HepG2 (cell line): ENCODE results near the gene PPM1M. TPM values are rescaled to one million over a fixed set of nuclear protein-coding genes. Genes with fewer than 3 reads are reported as not detected.

Experiments
- ATAC-seq: fragments of 200-7000 bp; cut with Tn5 transposase; 3 replicates; pipeline ENCODE4 v1.9.1; 2020; ENCODE audit warnings: mild to moderate bottlenecking, moderate library complexity
- BruUV-seq: library from RNA; stranded (reverse); fragments of 400-500 nt; replicated peaks from 2 replicates; lab custom pipeline; 2021; lab: Mats Ljungman, UMichigan
- CTCF ChIA-PET: fragments of 300-600 bp; formaldehyde crosslinking; extraction: SDS; loops from one replicate; lab custom pipeline; 2021; ENCODE audit warnings: low total read pairs, inconsistent platforms, low intra/inter-chr PET ratio; lab: Yijun Ruan, JAX
- POLR2A ChIA-PET: fragments of 350-600 bp; sonication (Branson Sonifier 250); formaldehyde crosslinking; loops from one replicate; lab custom pipeline; 2020; ENCODE audit warnings: antibody characterized with exemption, inconsistent platforms; lab: Yijun Ruan, JAX
- DNase-seq: peaks from one replicate; pipeline ENCODE4 v3.0.0-alpha.2; 2015; ENCODE audit warnings: low spot score
- FAIRE-seq: peaks from 3 replicates; lab custom pipeline; 2011; peaks lifted over from hg19 to GRCh38; lab: Jason Lieb, UNC
- H2AFZ ChIP-seq: one replicate; pipeline ENCODE4 v1.6.1; 2011; ENCODE audit warnings: low read length, inconsistent platforms
- H3K27ac ChIP-seq: fragments of 300-600 bp; 3 replicates; pipeline ENCODE4 v1.8.0; 2011; ENCODE audit warnings: mixed run types, mild to moderate bottlenecking, mixed read lengths, low read length, inconsistent platforms; ENCODE audit not compliant: insufficient read depth; ENCODE audit errors: extremely low read length
- H3K27me3 ChIP-seq, 2 experiments: fragments of 200-600 bp in 1 of 2; 2 replicates in 1 of 2; 3 replicates in 1 of 2; pipeline versions ENCODE4 v1.6.0 to v1.8.0; 2011; ENCODE audit warnings: low read length in 2 of 2, mild to moderate bottlenecking in 2 of 2, moderate library complexity in 2 of 2, inconsistent platforms in 1 of 2; ENCODE audit not compliant: insufficient read depth in 2 of 2, control insufficient read depth in 1 of 2
- H3K36me3 ChIP-seq, 2 experiments: fragments of 200-600 bp in 1 of 2; replicated peaks in 1 of 2; 2 replicates in 1 of 2; 3 replicates in 1 of 2; pipeline versions ENCODE4 v1.5.1 to v1.8.0; 2011; ENCODE audit warnings: low read length in 2 of 2, inconsistent platforms in 1 of 2; ENCODE audit not compliant: insufficient read depth in 2 of 2, control insufficient read depth in 1 of 2
- H3K4me1 ChIP-seq: 2 replicates; pipeline ENCODE4 v1.5.1; 2012; ENCODE audit warnings: low read length, inconsistent platforms; ENCODE audit not compliant: insufficient read depth
- H3K4me2 ChIP-seq: 2 replicates; pipeline ENCODE4 v1.6.0; 2011; ENCODE audit warnings: low read depth, low read length, inconsistent platforms
- H3K4me3 ChIP-seq, 3 experiments: fragments of 200-600 bp in 1 of 3; sonication (generic), shearing (Covaris generic) in 1 of 3; replicated peaks in 1 of 3; 2 replicates each; pipeline ENCODE4 v1.5.1; 2011 to 2016; ENCODE audit warnings: low read length in 3 of 3, inconsistent platforms in 2 of 3, low read depth in 2 of 3, mild to moderate bottlenecking in 2 of 3, control low read depth in 1 of 3, mixed read lengths in 1 of 3; ENCODE audit not compliant: insufficient read depth in 1 of 3
- H3K79me2 ChIP-seq: one replicate; pipeline ENCODE4 v1.6.1; 2011; ENCODE audit warnings: low read length, inconsistent platforms; ENCODE audit not compliant: insufficient read depth
- H3K9ac ChIP-seq: 2 replicates; pipeline ENCODE4 v1.6.0; 2011; ENCODE audit warnings: mild to moderate bottlenecking, low read depth, low read length, inconsistent platforms; ENCODE audit not compliant: insufficient read depth
- H3K9me3 ChIP-seq: 2 replicates; pipeline ENCODE4 v1.5.1; 2012; ENCODE audit warnings: mild to moderate bottlenecking, low read length
- H4K20me1 ChIP-seq: 2 replicates; pipeline ENCODE4 v1.6.0; 2011; ENCODE audit warnings: inconsistent platforms, mild to moderate bottlenecking, low read length, moderate library complexity; ENCODE audit not compliant: insufficient read depth
- AGO2 ChIP-seq: fragments of 200-400 bp; formaldehyde crosslinking; optimal IDR thresholded peaks from 2 replicates; pipeline ENCODE3; 2017; ENCODE audit warnings: mild to moderate bottlenecking, low read depth, low read length, moderate library complexity
- HNF4A ChIP-seq: sonication (generic); formaldehyde crosslinking; IDR thresholded peaks from 2 replicates; pipeline ENCODE4 v1.4.0; 2020; ENCODE audit warnings: missing genetic modification reagents
- HNRNPLL ChIP-seq: fragments of 200-400 bp; formaldehyde crosslinking; IDR thresholded peaks from 2 replicates; pipeline ENCODE4 v1.6.1; 2017; ENCODE audit warnings: mild to moderate bottlenecking, low read depth, low read length; ENCODE audit not compliant: poor library complexity, severe bottlenecking
- KLF15 ChIP-seq: sonication (generic); formaldehyde crosslinking; IDR thresholded peaks from 2 replicates; pipeline ENCODE4 v1.8.1; 2023; ENCODE audit warnings: borderline replicate concordance, mild to moderate bottlenecking, inconsistent platforms, missing genetic modification reagents, mixed read lengths
- MAFF ChIP-seq: IDR thresholded peaks from 2 replicates; pipeline ENCODE4 v1.6.1; 2011; ENCODE audit warnings: low read depth, low read length, improper control_type of control experiment
- NR2C2 ChIP-seq: sonication (generic); formaldehyde crosslinking; IDR thresholded peaks from 2 replicates; pipeline ENCODE4 v1.4.0; 2020; ENCODE audit warnings: missing genetic modification reagents, mild to moderate bottlenecking, moderate library complexity, borderline replicate concordance
- RARA ChIP-seq: IDR thresholded peaks from 2 replicates; pipeline ENCODE4 v1.6.1; 2016; ENCODE audit warnings: missing genetic modification reagents, missing compliant biosample characterization
- SAFB2 ChIP-seq: sonication (generic); formaldehyde crosslinking; IDR thresholded peaks from 2 replicates; pipeline ENCODE4 v1.5.1; 2020; ENCODE audit warnings: missing genetic modification reagents, low read depth, mild to moderate bottlenecking, borderline replicate concordance
- ZFX ChIP-seq: sonication (generic); formaldehyde crosslinking; IDR thresholded peaks from 2 replicates; pipeline ENCODE4 v1.4.0; 2020; ENCODE audit warnings: mild to moderate bottlenecking, low read depth, missing genetic modification reagents, moderate library complexity
- ZKSCAN5 ChIP-seq: sonication (generic); formaldehyde crosslinking; IDR thresholded peaks from 2 replicates; pipeline ENCODE4 v1.5.1; 2020; ENCODE audit warnings: mild to moderate bottlenecking, missing genetic modification reagents
- WGBS: methylation state at CpG from one replicate; pipeline ENCODE4 v1.1.6; 2017; ENCODE audit warnings: low lambda C conversion rate; 5-methylcytosine and 5-hydroxymethylcytosine counted together
- in situ Hi-C: cut with HindIII; loops from 2 replicates; pipeline ENCODE4 v1.10.0; 2017; ENCODE audit warnings: low pct_unique_long_range_greater_than_20kb; ENCODE audit not compliant: extremely low pct_ligation_motif_present
- intact Hi-C: fragments of 100-400 bp; cut with micrococcal nuclease; formaldehyde crosslinking; loops from one replicate; pipeline ENCODE4 v1.10.0; 2022; ENCODE audit not compliant: unreplicated experiment
- polyA plus RNA-seq, 8 experiments: library from polyadenylated mRNA; depleted of rRNA in 3 of 8; stranded (reverse) in 7 of 8; unstranded in 1 of 8; fragments of >200 nt; fragmentation: Illumina TruSeq in 4 of 8; extraction: Trizol in 4 of 8; gene quantifications; 2 replicates each; pipeline versions ENCODE4 v1.2.1 to v1.2.3, GENCODE V29; 2011 to 2016; ENCODE audit warnings: low read depth in 4 of 8, missing spikeins in 1 of 8, mixed read lengths in 1 of 8; ENCODE audit not compliant: insufficient read depth in 1 of 8
- total RNA-seq, 5 experiments: library from RNA; depleted of rRNA; stranded (reverse); fragments of >200 nt; fragmentation: Illumina TruSeq; extraction: Trizol; gene quantifications; 2 replicates each; pipeline ENCODE4 v1.2.3, GENCODE V29; 2016; ENCODE audit warnings: low read depth in 1 of 5
- TF ChIP-seq, protein P1 (sequence below): sonication (generic); formaldehyde crosslinking; IDR thresholded peaks from 2 replicates; pipeline ENCODE4 v1.9.0; 2022; ENCODE audit warnings: missing genetic modification reagents, mild to moderate bottlenecking, borderline replicate concordance

PPM1M gene
- total and polyA plus RNA-seq, 2 of the 13 experiments (the other 11 are each of a cell fraction or from before 2014, with no cell fraction given): 2.5 to 5.9 TPM

GRCh38 chr3:52215351-52215750 lies 30.2 kb upstream of the PPM1M start:
- intact Hi-C loops (no loop called here), in situ Hi-C loops (no loop called here)
- H3K36me3 ChIP-seq: peaks cover 17 to 39% of the 10 kb centered on the region in 2 experiments; a peak in 4 of 5 replicates
- TF ChIP-seq AGO2: peak; percentile 34
- no peak for TF ChIP-seq KLF15 (CRISPR knock-in tag)
- no peak for TF ChIP-seq MAFF
- peaks cover 57% of the 10 kb centered on the region for H3K4me1 ChIP-seq
- no peak overlapping the region for H2AFZ ChIP-seq
- H3K9me3 ChIP-seq: no peaks in the 10 kb centered on the region
- ATAC-seq (no peak), FAIRE-seq (no peak), DNase-seq (no peak)
- H3K79me2 ChIP-seq: no peaks in the 10 kb centered on the region
- ChIA-PET CTCF (no interaction called here), POLR2A (interaction anchor here (1.7 kb wide), 1 partner anchor 23 kb away, joined by 6 read pairs; no protein-coding TSS in a partner anchor)
- no peak overlapping the region for H3K4me3 ChIP-seq
- no peak overlapping the region for H3K9ac ChIP-seq
- H3K27ac ChIP-seq: no peak overlapping the region
- WGBS: 93% methylated on average over 7 of the region's 7 CpGs
- H4K20me1 ChIP-seq: no peaks in the 10 kb centered on the region
- H3K27me3 ChIP-seq: no peaks in the 10 kb centered on the region
- BruUV-seq: no TSS peak
- no peak overlapping the region for H3K4me2 ChIP-seq

DNA sequence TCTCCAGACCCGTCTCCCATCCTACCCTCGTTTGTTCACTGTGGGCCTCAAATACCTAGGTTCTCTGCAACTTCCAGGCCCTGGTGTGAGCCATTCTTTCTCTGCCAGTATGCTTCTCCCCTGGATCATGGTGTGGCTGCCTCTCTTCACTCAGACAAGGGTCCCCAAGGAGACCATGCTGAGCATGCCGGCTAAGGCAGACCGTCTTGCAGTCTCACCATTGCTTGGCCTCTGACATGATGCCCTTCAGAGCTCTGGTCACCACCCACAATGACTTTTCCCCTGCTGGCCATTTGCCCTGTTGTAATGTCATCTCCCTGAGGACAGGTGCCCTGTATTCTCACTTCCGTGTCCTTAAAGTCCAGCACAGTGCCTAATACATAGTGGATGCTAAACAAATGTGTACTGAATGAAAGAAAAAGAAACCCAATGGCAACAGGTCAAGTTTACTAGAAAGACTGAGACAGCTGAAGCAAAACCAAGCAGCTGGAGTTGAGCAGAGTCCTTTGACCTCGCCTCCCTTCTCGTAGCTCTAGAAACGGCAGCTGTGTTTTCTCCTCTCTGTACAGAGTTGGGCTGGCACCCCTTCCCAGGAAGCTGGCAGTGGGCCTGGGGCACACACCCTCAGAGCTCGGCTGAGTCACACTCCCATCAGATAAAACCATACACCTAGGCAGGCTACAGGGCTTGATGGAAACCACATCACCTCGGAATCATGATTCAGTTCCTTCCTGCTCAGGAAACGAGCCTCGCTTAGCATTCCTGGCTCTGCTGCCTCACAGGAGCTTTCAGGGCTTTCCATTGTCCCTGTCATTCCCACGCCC lies 28.8 kb upstream of the PPM1M start:
- no peaks in the 10 kb centered on the region for H3K79me2 ChIP-seq
- ChIA-PET POLR2A (interaction anchor here (0.8 to 1.7 kb wide), 4 partner anchors 21 to 62 kb away, joined by 3 to 6 read pairs (median 3); partner anchors contain the start of gene POC1A), CTCF (no interaction called here)
- in situ Hi-C loops (no loop called here), intact Hi-C loops (no loop called here)
- H3K9ac ChIP-seq: no peak overlapping the region
- H3K9me3 ChIP-seq: no peaks in the 10 kb centered on the region
- ATAC-seq: peak; percentile 36
- H3K4me2 ChIP-seq: peak overlapping the region; percentile 31
- no peaks in the 10 kb centered on the region; a peak in 1 of 5 replicates for H3K27me3 ChIP-seq
- H3K4me3 ChIP-seq: peak overlapping the region in 1 of 3 experiments; percentile 23; a peak in 1 of 6 replicates
- no peak for DNase-seq
- H3K36me3 ChIP-seq: peaks cover 14 to 30% of the 10 kb centered on the region in 2 experiments; a peak in 4 of 5 replicates
- no TSS peak for BruUV-seq
- peaks cover 51% of the 10 kb centered on the region for H3K4me1 ChIP-seq
- H2AFZ ChIP-seq: no peak overlapping the region
- H3K27ac ChIP-seq: peak overlapping the region; percentile 49
- WGBS: 55% methylated on average over 13 of the region's 13 CpGs
- no peaks in the 10 kb centered on the region for H4K20me1 ChIP-seq
- TF ChIP-seq HNF4A (CRISPR knock-in tag) (0 out of 2 replicates have a peak, but pooled peaks have one; percentile 19), HNRNPLL (no peak), NR2C2 (CRISPR knock-in tag) (no peak), SAFB2 (no peak), ZFX (CRISPR knock-in tag) (no peak), ZKSCAN5 (peak; percentile 73; the same call in 1 of the 2 replicates), RARA (CRISPR knock-in tag) (0 out of 2 replicates have a peak, but pooled peaks have one; percentile 28)
- TF ChIP-seq, protein P1, sequence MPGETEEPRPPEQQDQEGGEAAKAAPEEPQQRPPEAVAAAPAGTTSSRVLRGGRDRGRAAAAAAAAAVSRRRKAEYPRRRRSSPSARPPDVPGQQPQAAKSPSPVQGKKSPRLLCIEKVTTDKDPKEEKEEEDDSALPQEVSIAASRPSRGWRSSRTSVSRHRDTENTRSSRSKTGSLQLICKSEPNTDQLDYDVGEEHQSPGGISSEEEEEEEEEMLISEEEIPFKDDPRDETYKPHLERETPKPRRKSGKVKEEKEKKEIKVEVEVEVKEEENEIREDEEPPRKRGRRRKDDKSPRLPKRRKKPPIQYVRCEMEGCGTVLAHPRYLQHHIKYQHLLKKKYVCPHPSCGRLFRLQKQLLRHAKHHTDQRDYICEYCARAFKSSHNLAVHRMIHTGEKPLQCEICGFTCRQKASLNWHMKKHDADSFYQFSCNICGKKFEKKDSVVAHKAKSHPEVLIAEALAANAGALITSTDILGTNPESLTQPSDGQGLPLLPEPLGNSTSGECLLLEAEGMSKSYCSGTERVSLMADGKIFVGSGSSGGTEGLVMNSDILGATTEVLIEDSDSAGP (CRISPR knock-in tag): peak; percentile 27; the same call in 1 of the 2 replicates
- peak; percentile 23 for FAIRE-seq
